HL-60 (cell line): ENCODE data around the gene IST1.

Source experiments
- DNase-seq, 2 experiments: peaks; one replicate each; pipeline ENCODE4 v3.0.0-alpha.2; 2010 to 2020; ENCODE audit warnings: low read depth in 1 of 2, low spot score in 1 of 2
- H3K27ac ChIP-seq: fragments of 250-450 bp; sonication (Bioruptor Pico); replicated peaks from 2 replicates; pipeline ENCODE4 v1.5.1; 2020; ENCODE audit warnings: mild to moderate bottlenecking, moderate library complexity
- H3K27me3 ChIP-seq: fragments of 250-450 bp; sonication (Bioruptor Pico); 2 replicates; pipeline ENCODE4 v1.5.1; 2021; ENCODE audit warnings: mild to moderate bottlenecking, moderate library complexity; ENCODE audit not compliant: insufficient read depth, poor library complexity, severe bottlenecking
- H3K4me3 ChIP-seq: replicated peaks from 2 replicates; pipeline ENCODE4 v1.5.1; 2011; ENCODE audit warnings: mild to moderate bottlenecking, control low read depth, low read length; ENCODE audit not compliant: insufficient read depth
- CTCF ChIP-seq: IDR thresholded peaks from one replicate; pipeline ENCODE4 v1.5.1; 2011; ENCODE audit warnings: low read length, control low read depth, inconsistent platforms; ENCODE audit not compliant: insufficient read depth
- GABPA ChIP-seq: IDR thresholded peaks from 2 replicates; pipeline ENCODE4 v1.6.1; 2012; ENCODE audit warnings: low read depth
- POLR2AphosphoS5 ChIP-seq: IDR thresholded peaks from 2 replicates; pipeline ENCODE4 v1.6.1; 2012; ENCODE audit warnings: low read depth
- SPI1 ChIP-seq: IDR thresholded peaks from 2 replicates; pipeline ENCODE4 v1.6.1; 2012; ENCODE audit warnings: low read depth, mild to moderate bottlenecking, borderline replicate concordance
- TF ChIP-seq, protein P1 (sequence below): IDR thresholded peaks from 2 replicates; pipeline ENCODE4 v1.6.1; 2012; ENCODE audit warnings: low read depth; ENCODE audit not compliant: insufficient replicate concordance

The IST1 gene

GRCh38 chr16:71963125-71963875 lies 68.0 kb downstream of the IST1 start:
- H3K4me3 ChIP-seq, result no peak overlapping the region
- no peaks in the 10 kb centered on the region for H3K27me3 ChIP-seq
- no peak overlapping the region for H3K27ac ChIP-seq
- TF ChIP-seq, protein P1, sequence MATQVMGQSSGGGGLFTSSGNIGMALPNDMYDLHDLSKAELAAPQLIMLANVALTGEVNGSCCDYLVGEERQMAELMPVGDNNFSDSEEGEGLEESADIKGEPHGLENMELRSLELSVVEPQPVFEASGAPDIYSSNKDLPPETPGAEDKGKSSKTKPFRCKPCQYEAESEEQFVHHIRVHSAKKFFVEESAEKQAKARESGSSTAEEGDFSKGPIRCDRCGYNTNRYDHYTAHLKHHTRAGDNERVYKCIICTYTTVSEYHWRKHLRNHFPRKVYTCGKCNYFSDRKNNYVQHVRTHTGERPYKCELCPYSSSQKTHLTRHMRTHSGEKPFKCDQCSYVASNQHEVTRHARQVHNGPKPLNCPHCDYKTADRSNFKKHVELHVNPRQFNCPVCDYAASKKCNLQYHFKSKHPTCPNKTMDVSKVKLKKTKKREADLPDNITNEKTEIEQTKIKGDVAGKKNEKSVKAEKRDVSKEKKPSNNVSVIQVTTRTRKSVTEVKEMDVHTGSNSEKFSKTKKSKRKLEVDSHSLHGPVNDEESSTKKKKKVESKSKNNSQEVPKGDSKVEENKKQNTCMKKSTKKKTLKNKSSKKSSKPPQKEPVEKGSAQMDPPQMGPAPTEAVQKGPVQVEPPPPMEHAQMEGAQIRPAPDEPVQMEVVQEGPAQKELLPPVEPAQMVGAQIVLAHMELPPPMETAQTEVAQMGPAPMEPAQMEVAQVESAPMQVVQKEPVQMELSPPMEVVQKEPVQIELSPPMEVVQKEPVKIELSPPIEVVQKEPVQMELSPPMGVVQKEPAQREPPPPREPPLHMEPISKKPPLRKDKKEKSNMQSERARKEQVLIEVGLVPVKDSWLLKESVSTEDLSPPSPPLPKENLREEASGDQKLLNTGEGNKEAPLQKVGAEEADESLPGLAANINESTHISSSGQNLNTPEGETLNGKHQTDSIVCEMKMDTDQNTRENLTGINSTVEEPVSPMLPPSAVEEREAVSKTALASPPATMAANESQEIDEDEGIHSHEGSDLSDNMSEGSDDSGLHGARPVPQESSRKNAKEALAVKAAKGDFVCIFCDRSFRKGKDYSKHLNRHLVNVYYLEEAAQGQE, result no peak
- peak; percentile 36; the same call in 1 of the 2 replicates for TF ChIP-seq SPI1
- DNase-seq, result no peak

GRCh38 chr16:71965223-71965622 lies 69.9 kb downstream of the IST1 start:
- Histone ChIP-seq H3K27me3 (no peaks in the 10 kb centered on the region), H3K4me3 (no peak overlapping the region), H3K27ac (no peak overlapping the region)
- no peak for DNase-seq
- TF ChIP-seq SPI1 (no peak), GABPA (no peak), CTCF (no peak), POLR2AphosphoS5 (no peak)
- TF ChIP-seq, protein P1, result no peak

DNA sequence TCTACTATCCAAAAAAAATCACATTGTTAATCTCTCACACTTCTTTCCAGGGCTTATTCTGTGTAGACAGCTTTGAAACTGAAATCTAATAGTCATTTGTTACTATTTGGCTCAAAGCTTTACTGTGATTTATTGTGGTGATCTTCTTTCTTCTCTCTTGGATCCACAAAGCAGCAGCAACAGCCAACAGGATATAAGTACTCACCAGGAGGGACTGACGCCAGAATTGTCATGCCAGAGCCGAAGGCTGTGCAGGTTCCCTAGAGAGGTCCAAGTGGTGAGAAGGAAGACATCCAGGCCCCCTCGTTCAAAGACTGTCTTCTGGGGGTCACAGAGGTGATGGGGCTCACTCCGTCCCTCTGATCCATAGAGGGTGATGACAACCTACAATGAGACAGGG lies 71.6 kb downstream of the IST1 start:
- DNase-seq, result no peak
- H3K27me3 ChIP-seq, result no peaks in the 10 kb centered on the region
- no peak for TF ChIP-seq CTCF
- TF ChIP-seq GABPA, result no peak
- no peak for TF ChIP-seq SPI1
- TF ChIP-seq, protein P1, result no peak
- H3K4me3 ChIP-seq, result no peak overlapping the region
- no peak overlapping the region for H3K27ac ChIP-seq
